GM13976 (cell line): Measurements from ENCODE around the gene SUSD2.
"Not testable (repeated sequence)": the region's sequence is repeated elsewhere in the genome, so short reads cannot be mapped to it uniquely, and the experiment has no call there.

ENCODE experiments used
- DNase-seq: peaks from one replicate; pipeline ENCODE4 v3.0.0; 2012; ENCODE audit warnings: low spot score
- CTCF ChIP-seq: IDR thresholded peaks from 2 replicates; pipeline ENCODE4 v1.5.1; 2012; ENCODE audit warnings: borderline replicate concordance, mild to moderate bottlenecking; ENCODE audit not compliant: insufficient read depth; ENCODE audit errors: extremely low read depth, missing control alignments, control extremely low read depth
- in situ Hi-C: fragments of 300-500 bp; cut with MboI; formaldehyde crosslinking; loops from one replicate; pipeline ENCODE4 v1.12.0; 2022; ENCODE audit warnings: low sequenced_read_pairs, mixed read lengths, inconsistent platforms; ENCODE audit not compliant: unreplicated experiment

Gene SUSD2

GRCh38 chr22:24231706-24232105, 50.4 kb downstream of the SUSD2 start:
- in situ Hi-C loops = no loop called here
- no peak for TF ChIP-seq CTCF
- DNase-seq = no peak

GRCh38 chr22:24232124-24232523, 50.8 kb downstream of the SUSD2 start:
- TF ChIP-seq CTCF = no peak
- DNase-seq = peak; percentile 21
- in situ Hi-C loops = no loop called here

GRCh38 chr22:24232725-24233124, 51.4 kb downstream of the SUSD2 start:
- no peak for TF ChIP-seq CTCF
- in situ Hi-C loops = no loop called here

GRCh38 chr22:24233235-24233634, 51.9 kb downstream of the SUSD2 start:
- in situ Hi-C loops = no loop called here
- DNase-seq = no peak
- TF ChIP-seq CTCF = no peak

More at GRCh38 chr22:24232725-24233124, 51.4 kb downstream of the SUSD2 start:
- no peak for DNase-seq

- no peak for DNase-seq
- in situ Hi-C loops = no loop called here
- no peak for TF ChIP-seq CTCF
Observed at GRCh38 chr22:24233816-24234215, 52.5 kb downstream of the SUSD2 start.

GRCh38 chr22:24235315-24235714, 54.0 kb downstream of the SUSD2 start:
- no peak for TF ChIP-seq CTCF
- in situ Hi-C loops = no loop called here

GRCh38 chr22:24236656-24237055, 55.4 kb downstream of the SUSD2 start:
- in situ Hi-C loops = no loop called here
- no peak for TF ChIP-seq CTCF
- DNase-seq = no peak

More at GRCh38 chr22:24235315-24235714, 54.0 kb downstream of the SUSD2 start:
- DNase-seq = no peak

- in situ Hi-C loops, DNase-seq: not testable (repeated sequence)
Observed at GRCh38 chr22:24238101-24238694, 56.9 kb downstream of the SUSD2 start.
